Endothelial cell of umbilical vein (primary cell): Measurements from ENCODE around the gene RNF111. TPM values are rescaled to one million over a fixed set of nuclear protein-coding genes. Genes with fewer than 3 reads are reported as not detected.
A peak's percentile ranks its signal among the peaks of the same experiment; 100 is the strongest.

Experiments used
- BruUV-seq: library from RNA; stranded (reverse); fragments of 400-500 nt; replicated peaks from 2 replicates; lab custom pipeline; 2021; lab: Mats Ljungman, UMichigan
- CTCF ChIA-PET: fragments of 300-600, 350-600 bp; sonication (Branson Sonifier 250); formaldehyde crosslinking; loops from one replicate; lab custom pipeline; 2021; ENCODE audit warnings: antibody characterized with exemption, inconsistent platforms; lab: Charles Lee
- POLR2A ChIA-PET: fragments of 300-600, 350-600 bp; sonication (Branson Sonifier 250); formaldehyde crosslinking; loops from one replicate; lab custom pipeline; 2021; ENCODE audit warnings: antibody characterized with exemption, inconsistent platforms; lab: Charles Lee
- DNase-seq: peaks from one replicate; pipeline ENCODE4 v3.0.0-alpha.2; 2011; ENCODE audit warnings: low read depth, low spot score
- FAIRE-seq: peaks from 2 replicates; lab custom pipeline; 2011; peaks lifted over from hg19 to GRCh38; lab: Jason Lieb, UNC
- H2AFZ ChIP-seq: 2 replicates; pipeline ENCODE4 v1.6.0; 2012; ENCODE audit warnings: low read depth, low read length, control low read depth, inconsistent platforms
- H3K27ac ChIP-seq: 2 replicates; pipeline ENCODE4 v1.5.1; 2011; ENCODE audit warnings: low read depth, mild to moderate bottlenecking, control low read depth, low read length, moderate library complexity; ENCODE audit not compliant: insufficient read depth
- H3K27me3 ChIP-seq, 2 experiments: 2 replicates each; pipeline versions ENCODE4 v1.6.0 to v1.6.1; 2011; ENCODE audit warnings: low read length in 2 of 2, mixed read lengths in 1 of 2; ENCODE audit not compliant: control insufficient read depth in 2 of 2, insufficient read depth in 2 of 2
- H3K36me3 ChIP-seq, 2 experiments: 2 replicates in 1 of 2; 3 replicates in 1 of 2; pipeline ENCODE4 v1.5.1; 2011; ENCODE audit warnings: low read length in 2 of 2, mild to moderate bottlenecking in 1 of 2, moderate library complexity in 1 of 2; ENCODE audit not compliant: control insufficient read depth in 2 of 2, insufficient read depth in 2 of 2; ENCODE audit errors: extremely low read depth in 1 of 2
- H3K4me1 ChIP-seq: 3 replicates; pipeline ENCODE4 v1.5.1; 2011; ENCODE audit warnings: mild to moderate bottlenecking, low read length; ENCODE audit not compliant: control insufficient read depth, insufficient read depth; ENCODE audit errors: extremely low read depth
- H3K4me2 ChIP-seq: 2 replicates; pipeline ENCODE4 v1.6.1; 2011; ENCODE audit warnings: low read length, control low read depth, mixed read lengths; ENCODE audit not compliant: insufficient read depth
- H3K4me3 ChIP-seq, 3 experiments: fragments of 200-600 bp in 1 of 3; sonication (generic), shearing (Covaris generic) in 1 of 3; replicated peaks in 1 of 3; 2 replicates each; pipeline ENCODE4 v1.5.1; 2011 to 2016; ENCODE audit warnings: control low read depth in 3 of 3, low read length in 3 of 3, mild to moderate bottlenecking in 2 of 3, inconsistent platforms in 1 of 3, low read depth in 1 of 3, moderate library complexity in 1 of 3; ENCODE audit not compliant: insufficient read depth in 1 of 3
- H3K79me2 ChIP-seq: 2 replicates; pipeline ENCODE4 v1.6.0; 2012; ENCODE audit warnings: low read length, inconsistent platforms; ENCODE audit not compliant: control insufficient read depth, insufficient read depth
- H3K9ac ChIP-seq: replicated peaks from 2 replicates; pipeline ENCODE3; 2011; ENCODE audit warnings: low read length, control low read depth; ENCODE audit not compliant: insufficient read depth; ENCODE audit errors: extremely low read depth
- H3K9me1 ChIP-seq: replicated peaks from 3 replicates; pipeline ENCODE4 v1.6.0; 2011; ENCODE audit warnings: mild to moderate bottlenecking, low read length; ENCODE audit not compliant: control insufficient read depth, insufficient read depth; ENCODE audit errors: extremely low read depth
- H3K9me3 ChIP-seq: replicated peaks from 2 replicates; pipeline ENCODE4 v1.5.1; 2012; ENCODE audit warnings: low read length, inconsistent platforms; ENCODE audit not compliant: control insufficient read depth, insufficient read depth
- H4K20me1 ChIP-seq: replicated peaks from 2 replicates; pipeline ENCODE3; 2011; ENCODE audit warnings: mild to moderate bottlenecking, low read length; ENCODE audit not compliant: control insufficient read depth, insufficient read depth; ENCODE audit errors: extremely low read depth
- CTCF ChIP-seq, 2 donors: IDR thresholded peaks; 1 replicate in 1 of 2; 2 replicates in 1 of 2; pipeline ENCODE4 v1.5.1; 2011; ENCODE audit warnings: low read length in 2 of 2, mild to moderate bottlenecking in 2 of 2, moderate library complexity in 2 of 2, control low read depth in 1 of 2, inconsistent platforms in 1 of 2, low read depth in 1 of 2; ENCODE audit not compliant: insufficient read depth in 1 of 2; ENCODE audit errors: extremely low read depth in 1 of 2
- EZH2 ChIP-seq: IDR thresholded peaks from 2 replicates; pipeline ENCODE4 v1.6.1; 2012; ENCODE audit warnings: borderline replicate concordance, low read depth, mild to moderate bottlenecking, moderate library complexity, low read length, inconsistent platforms; ENCODE audit not compliant: severe bottlenecking
- FOS ChIP-seq: IDR thresholded peaks from 2 replicates; pipeline ENCODE4 v1.6.1; 2011; ENCODE audit warnings: mild to moderate bottlenecking, low read length, moderate library complexity, borderline replicate concordance; ENCODE audit not compliant: insufficient read depth
- GATA2 ChIP-seq: IDR thresholded peaks from 2 replicates; pipeline ENCODE4 v1.7.0; 2011; ENCODE audit warnings: low read depth, mild to moderate bottlenecking, moderate library complexity, mixed read lengths, low read length; ENCODE audit not compliant: insufficient read length, insufficient read depth
- JUN ChIP-seq: IDR thresholded peaks from 2 replicates; pipeline ENCODE4 v1.6.1; 2011; ENCODE audit warnings: borderline replicate concordance, low read depth; ENCODE audit not compliant: insufficient read length, insufficient read depth
- MAX ChIP-seq: IDR thresholded peaks from 2 replicates; pipeline ENCODE4 v1.6.1; 2011; ENCODE audit not compliant: insufficient read depth, insufficient read length
- MYC ChIP-seq: IDR thresholded peaks from one replicate; pipeline ENCODE4 v1.6.1; 2011; ENCODE audit warnings: mild to moderate bottlenecking, low read depth, low read length
- POLR2A ChIP-seq: IDR thresholded peaks from 2 replicates; pipeline ENCODE4 v1.6.1; 2012; ENCODE audit warnings: low read depth, mild to moderate bottlenecking, control low read depth, low read length
- POLR2AphosphoS5 ChIP-seq: IDR thresholded peaks from 2 replicates; pipeline ENCODE4 v1.6.1; 2012; ENCODE audit warnings: low read depth, mild to moderate bottlenecking, control low read depth, low read length, moderate library complexity; ENCODE audit not compliant: insufficient read depth
- dilution Hi-C: fragments of 300-500 bp; cut with MboI; formaldehyde crosslinking; loops from one replicate; pipeline ENCODE4 v1.15.0; 2019; ENCODE audit warnings: low sequenced_read_pairs; ENCODE audit not compliant: extremely low pct_ligation_motif_present
- intact Hi-C: fragments of 100-400 bp; cut with micrococcal nuclease; formaldehyde crosslinking; loops from one replicate; pipeline ENCODE4 v1.10.0; 2022
- polyA plus RNA-seq, 4 experiments: library from polyadenylated mRNA; depleted of rRNA in 3 of 4; stranded (reverse) in 3 of 4; unstranded in 1 of 4; fragments of >200 nt; gene quantifications; 2 replicates each; pipeline versions ENCODE4 v1.2.1 to v1.2.3, GENCODE V29; 2011 to 2012; ENCODE audit warnings: missing spikeins in 1 of 4
- total RNA-seq: library from RNA; stranded (reverse); gene quantifications from 2 replicates; pipeline ENCODE4 v1.2.3, GENCODE V29; 2021

Gene RNF111
- total and polyA plus RNA-seq, 2 donors (not counting 3 experiments of a cell fraction or from before 2014, with no cell fraction given) = 22.3 to 42.6 TPM

GRCh38 chr15:59039225-59039624, 51.8 kb downstream of the RNF111 start:
- H3K36me3 ChIP-seq = peaks cover 0 to 2% of the 10 kb centered on the region in 2 experiments
- intact Hi-C loops (no loop called here), dilution Hi-C loops (no loop called here)
- POLR2A ChIA-PET = no interaction called here
- no peak overlapping the region for H3K9ac ChIP-seq
- H2AFZ ChIP-seq = no peak overlapping the region
- H3K9me1 ChIP-seq = no peaks in the 10 kb centered on the region
- no TSS peak for BruUV-seq
- H3K79me2 ChIP-seq = peaks cover 77% of the 10 kb centered on the region
- DNase-seq (peak; percentile 4), FAIRE-seq (no peak)
- H3K4me1 ChIP-seq = no peaks in the 10 kb centered on the region
- no peaks in the 10 kb centered on the region for H3K9me3 ChIP-seq
- H3K4me3 ChIP-seq = no peak overlapping the region
- H3K27ac ChIP-seq = no peak overlapping the region
- TF ChIP-seq MYC = no peak
- TF ChIP-seq POLR2AphosphoS5 = no peak
- no peak for TF ChIP-seq CTCF (IDR thresholded peaks at IDR 0.05; ENCODE audit: extremely low read depth in 1 of 2, insufficient read depth in 1 of 2, low read depth in 1 of 2, low read length in 2 of 2)
- TF ChIP-seq JUN = no peak
- no peak for TF ChIP-seq EZH2
- TF ChIP-seq FOS = no peak
- TF ChIP-seq POLR2A = no peak
- TF ChIP-seq MAX = no peak
- TF ChIP-seq GATA2 = no peak
- peaks cover 4% of the 10 kb centered on the region for H4K20me1 ChIP-seq
- no peaks in the 10 kb centered on the region for H3K27me3 ChIP-seq
- CTCF ChIA-PET = interaction anchor here (1.2 to 2.6 kb wide), 4 partner anchors 8 to 22 kb away, joined by 3 to 6 read pairs (median 4); no protein-coding TSS in a partner anchor
- no peak overlapping the region for H3K4me2 ChIP-seq
